Effector CD4-positive, alpha-beta T cell (primary cell): ENCODE measurements around the gene INCA1.

Source experiments
- DNase-seq: peaks from one replicate; pipeline ENCODE4 v3.0.0-alpha.2; 2020

INCA1 gene

GRCh38 chr17:4969551-4970173, 27.7 kb downstream of the INCA1 start:
- DNase-seq, result no peak

- no peak for DNase-seq
Measured at GRCh38 chr17:4969047-4969550, 28.2 kb downstream of the INCA1 start.

DNA sequence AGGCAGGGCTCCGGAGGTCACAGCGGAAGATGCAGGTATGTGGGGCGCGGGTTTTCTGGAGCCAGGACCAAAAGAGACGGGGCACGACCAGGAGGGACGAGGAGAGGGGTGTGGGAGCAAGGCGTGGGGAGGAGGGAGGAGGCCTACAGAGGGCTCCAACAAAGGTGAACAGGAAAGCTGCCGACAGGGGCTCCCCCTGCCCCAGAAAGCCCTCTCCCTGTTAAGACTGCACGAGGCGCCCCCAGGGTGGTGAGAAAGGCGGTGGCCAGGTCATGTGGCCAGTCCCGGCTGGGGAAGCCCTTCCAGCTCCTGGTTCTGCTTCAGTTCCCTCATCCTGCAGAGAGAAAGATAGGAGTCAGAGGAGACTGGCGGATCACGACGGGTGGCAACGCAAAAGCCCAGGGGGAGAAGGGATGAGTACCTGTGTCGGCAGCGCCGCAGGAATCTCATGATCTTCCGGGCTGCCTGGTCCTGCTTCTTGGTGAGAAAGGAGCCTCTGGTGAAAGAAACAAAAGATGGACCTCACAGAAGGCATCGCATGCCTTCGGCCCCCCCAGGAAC, 28.8 kb downstream of the INCA1 start:
- DNase-seq, result no peak

DNA sequence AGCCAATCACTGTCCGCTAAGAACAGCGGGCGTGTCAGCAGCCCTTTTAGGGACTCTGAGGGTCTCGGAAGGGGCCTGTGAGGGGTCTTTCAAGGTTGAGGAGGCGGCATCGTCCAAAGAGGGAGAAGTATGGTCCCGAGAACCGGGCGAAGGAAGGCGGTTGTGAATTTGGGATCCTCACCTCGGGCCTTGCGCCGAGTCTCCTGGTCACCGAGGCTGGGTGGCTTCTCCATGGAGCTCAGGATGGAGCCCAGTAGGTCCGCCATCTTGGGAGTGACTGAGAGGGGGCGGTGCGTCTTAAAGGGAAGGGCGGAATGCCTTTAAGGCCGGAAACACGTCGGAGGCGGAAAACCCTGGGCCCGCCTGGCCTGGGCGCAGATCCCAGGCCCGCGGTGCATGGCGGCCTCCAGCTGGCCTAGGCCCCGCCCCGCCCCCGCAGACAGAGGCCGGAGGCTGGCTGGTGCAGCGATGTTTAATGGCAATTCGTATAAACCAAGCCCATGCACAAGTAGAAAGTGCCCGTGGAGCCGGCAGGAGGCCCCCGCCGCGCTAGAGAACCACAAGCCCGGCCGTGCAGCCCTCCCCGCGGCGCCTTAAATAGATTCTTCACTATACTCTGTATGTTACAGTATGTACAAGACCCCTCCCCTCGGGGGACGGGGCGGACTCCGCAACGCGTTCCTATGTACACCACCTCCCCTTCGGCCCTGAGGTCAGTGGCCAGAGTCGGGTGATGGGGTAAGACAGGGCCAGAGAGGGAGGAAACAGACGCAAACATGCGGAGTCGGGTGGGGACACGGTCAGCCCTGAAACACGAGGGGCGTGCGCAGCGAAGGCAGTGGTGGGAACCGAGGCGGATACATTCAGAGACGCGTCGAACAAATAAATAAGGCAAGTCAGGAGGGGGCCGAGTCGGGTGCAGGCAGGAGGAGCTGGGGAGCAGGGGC, 29.5 kb downstream of the INCA1 start, which contains the start of gene SPAG7:
Gene SPAG7 (minus strand): TSS at position 279 of the 947 bp plus-strand sequence. CDS start 13 bp downstream, at position 266.
- DNase-seq, result peak; percentile 86

GRCh38 chr17:4966844-4967538, 30.3 kb downstream of the INCA1 start:
- peak; percentile 89 for DNase-seq

DNA sequence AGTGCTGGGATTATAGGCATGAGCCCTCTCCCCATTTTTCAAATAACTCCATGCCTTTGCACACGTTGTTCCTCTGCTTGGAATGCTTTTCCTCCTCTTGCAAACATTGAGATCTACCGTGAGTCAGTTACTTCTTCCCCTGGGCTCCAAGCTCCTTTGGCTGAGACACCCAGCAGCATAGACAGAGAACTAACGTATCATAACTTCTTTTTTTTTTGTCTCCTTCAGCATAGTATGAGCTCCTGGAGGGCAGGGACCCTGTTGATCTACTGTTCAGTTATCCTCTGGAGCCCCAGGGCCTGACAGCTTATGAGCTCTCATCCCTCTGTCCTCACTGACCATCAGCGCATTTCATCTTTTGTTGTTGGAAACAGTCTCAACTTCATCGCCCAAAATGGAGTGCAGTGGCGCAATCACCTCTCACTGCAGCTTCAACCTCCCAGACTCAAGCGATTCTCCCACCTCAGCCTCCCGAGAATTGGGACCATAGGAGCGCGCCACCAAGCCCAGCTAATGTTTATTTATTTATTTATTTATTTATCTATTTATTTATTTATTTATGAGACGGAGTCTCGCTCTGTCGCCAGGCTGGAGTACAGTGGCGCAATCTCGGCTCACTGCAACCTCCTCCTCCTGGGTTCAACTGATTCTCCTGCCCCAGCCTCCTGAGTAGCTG, 31.9 kb downstream of the INCA1 start:
- no peak for DNase-seq

GRCh38 chr17:4960279-4960922, 36.9 kb downstream of the INCA1 start:
- no peak for DNase-seq

DNA sequence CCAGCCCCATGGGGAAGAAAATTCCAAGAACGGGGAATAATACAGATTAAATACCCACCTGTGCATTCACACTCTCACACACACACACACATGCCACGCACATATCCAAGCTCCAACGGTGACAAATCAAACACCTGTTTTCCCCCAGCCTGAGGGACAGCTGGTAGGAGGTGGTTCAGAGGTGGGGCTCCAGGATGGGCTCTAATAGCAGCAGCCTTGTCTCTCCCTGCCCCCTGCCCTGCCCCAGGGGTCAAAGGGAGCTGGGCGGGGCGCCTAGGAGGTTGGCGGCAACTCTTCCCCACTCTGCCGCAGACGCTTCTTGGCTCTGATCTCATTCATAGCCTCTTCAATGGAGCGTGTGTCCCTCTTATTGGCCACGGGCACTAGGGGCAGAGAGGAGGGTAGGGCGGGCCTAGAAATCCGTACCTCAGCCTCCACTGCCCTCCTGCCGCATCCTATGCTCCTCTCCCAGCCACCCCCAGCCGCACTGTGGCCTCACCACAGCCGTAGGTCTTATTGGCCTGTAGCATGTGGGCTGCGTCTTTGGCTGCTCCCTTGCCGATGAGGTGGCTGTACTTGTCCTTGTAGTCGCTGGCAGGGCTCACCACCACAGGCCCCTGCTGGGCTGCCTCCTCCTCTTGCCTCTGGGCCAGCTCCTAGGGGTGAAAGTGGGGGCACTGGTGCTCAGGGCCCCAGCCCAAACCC, 37.9 kb downstream of the INCA1 start:
- DNase-seq, result no peak

DNA sequence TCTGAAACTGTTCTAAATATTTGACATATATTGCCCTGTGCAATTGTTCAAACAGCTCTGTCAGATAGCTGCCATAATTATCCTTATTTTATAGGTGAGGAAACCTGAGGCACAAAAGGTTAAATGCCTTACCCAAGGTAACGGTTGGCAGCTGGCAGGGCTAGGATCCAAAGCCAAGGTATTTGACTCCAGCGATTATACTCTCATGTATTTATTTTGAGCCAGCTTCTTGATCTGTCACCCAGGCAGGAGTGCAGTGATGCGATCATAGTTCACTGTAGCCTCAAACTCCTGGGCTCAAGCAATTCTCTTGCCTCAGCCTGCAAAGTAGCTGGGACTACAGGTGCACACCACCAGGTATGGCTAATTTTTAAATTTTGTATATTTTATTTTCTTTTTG, 39.2 kb downstream of the INCA1 start:
- no peak for DNase-seq

GRCh38 chr17:4956493-4957061, 40.7 kb downstream of the INCA1 start:
- peak; percentile 34 for DNase-seq

- no peak for DNase-seq
Measured at GRCh38 chr17:4955091-4955490, 42.2 kb downstream of the INCA1 start.

GRCh38 chr17:4953451-4953961, 43.8 kb downstream of the INCA1 start:
- no peak for DNase-seq

- DNase-seq, result no peak
Measured at GRCh38 chr17:4951486-4951885, 45.8 kb downstream of the INCA1 start.

GRCh38 chr17:4950746-4951204, 46.5 kb downstream of the INCA1 start, which contains the start of gene ENO3:
ENO3 (plus strand) TSS chr17:4951119; CDS start chr17:4951830, 711 bp downstream.
- DNase-seq, result no peak

- no peak for DNase-seq
Measured at GRCh38 chr17:4950075-4950745, 47.1 kb downstream of the INCA1 start.

DNA sequence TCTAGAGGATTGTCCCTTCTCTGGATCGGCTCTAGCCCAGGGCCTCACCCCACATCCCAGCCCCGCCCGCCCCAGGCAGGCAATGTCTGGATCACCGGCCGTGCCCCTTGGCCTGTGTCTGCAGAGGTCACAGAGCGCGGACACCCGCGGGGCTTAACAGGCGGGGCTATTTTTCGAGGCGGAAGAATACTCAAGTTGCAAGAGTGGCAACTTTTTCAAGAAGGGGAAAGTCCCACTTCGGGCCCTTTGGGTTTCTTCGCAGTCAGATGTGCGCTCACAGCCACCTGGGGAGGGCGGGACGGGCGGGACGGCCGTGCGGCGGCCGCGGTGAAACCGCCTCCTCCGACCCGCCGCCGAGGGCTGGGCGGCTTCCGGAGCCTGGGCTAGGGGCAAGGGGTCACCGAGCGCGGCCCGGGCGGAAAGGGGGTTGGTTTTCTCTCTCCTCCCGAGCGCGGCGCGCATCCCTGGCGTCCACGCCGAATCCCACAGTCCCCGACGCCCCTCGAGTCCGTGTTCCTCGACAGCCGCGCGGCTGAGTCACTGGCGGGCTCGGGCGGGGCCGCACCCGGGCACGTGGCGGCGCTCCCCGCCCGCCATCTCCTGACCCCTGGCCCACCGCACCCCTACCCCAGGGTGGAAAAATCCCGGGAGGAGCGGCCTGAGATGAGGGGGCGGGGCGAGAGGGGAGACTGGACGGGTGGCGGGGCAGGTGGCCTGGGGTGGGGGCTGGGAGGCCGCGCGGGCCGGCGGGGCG, 47.8 kb downstream of the INCA1 start:
- DNase-seq, result peak; percentile 67

DNA sequence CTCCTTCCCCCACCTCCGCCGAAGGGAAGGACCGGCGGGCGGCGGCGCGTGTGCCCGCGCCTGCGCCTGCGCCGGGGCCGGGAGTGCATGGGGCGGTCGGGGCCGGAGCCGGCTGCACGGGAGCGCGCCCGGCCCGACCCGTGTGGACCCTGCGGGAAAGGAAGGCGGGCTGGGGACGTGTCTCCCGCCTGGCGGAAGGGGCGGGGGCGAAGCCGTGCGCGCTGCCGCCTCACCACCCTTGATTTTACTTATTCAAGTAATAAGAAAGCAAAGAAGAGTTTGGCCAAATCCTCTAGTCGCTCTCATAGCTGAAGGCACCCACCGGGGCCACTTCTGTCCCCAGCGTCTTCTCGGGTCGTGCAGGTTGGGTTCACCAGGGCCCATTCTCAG, 48.4 kb downstream of the INCA1 start:
- peak; percentile 46 for DNase-seq

DNA sequence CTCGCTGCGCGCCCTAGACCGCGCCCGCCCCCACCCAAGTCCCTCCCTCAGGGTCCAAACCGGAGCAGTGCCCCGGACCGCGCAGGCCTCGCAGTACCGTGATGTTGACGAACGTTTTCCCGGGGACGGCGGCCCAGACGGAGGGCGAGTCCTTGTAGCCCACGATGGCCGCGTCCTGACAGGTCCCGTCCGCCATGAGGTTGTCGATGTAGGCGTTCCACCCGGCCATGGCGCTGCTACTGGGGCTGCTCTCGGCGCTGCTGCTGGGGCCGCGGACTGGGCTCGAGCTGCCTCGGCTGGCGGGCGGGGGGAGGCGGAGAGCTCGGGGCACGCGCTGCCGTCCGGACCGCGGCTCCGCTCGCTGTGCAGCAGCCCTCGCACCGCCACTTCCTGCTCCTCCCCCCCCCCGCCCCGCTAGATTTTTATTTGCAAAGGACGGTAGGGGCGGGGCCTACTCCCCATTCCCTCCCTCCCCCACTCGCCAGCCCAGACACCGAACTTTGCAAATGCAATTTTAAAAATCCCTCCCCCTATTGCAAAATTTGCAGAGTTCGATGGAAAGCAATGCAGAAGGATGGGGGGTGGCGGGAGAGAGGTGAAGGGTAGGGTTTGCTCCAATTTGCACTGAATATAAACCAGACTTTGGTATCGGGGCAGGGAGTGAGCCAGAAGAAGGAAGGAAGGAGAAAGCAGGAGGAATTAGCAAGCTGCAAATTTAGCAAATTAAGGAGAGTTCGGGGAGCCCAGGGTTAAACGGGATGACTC, 49.0 kb downstream of the INCA1 start, which contains the start of gene PFN1:
Gene PFN1 (minus strand): TSS at position 365 of the 765 bp plus-strand sequence. CDS start 136 bp downstream, at position 229.
- peak; percentile 83 for DNase-seq
